ENCODE measurements around the gene ZNF175.

ZNF175 gene

GRCh38 chr19:51570962-51571575, at the start of gene ZNF175:
Gene ZNF175, plus strand, starts transcription at chr19:51571283. Its CDS starts 2,047 bp downstream, at chr19:51573330.
- TF ChIP-seq CTCF (conservative IDR thresholded peaks at IDR 0.05): no peak
- H3K27ac ChIP-seq: peak within 1 kb of the TSS; percentile 55; the same call in 1 of the 2 replicates

GRCh38 chr19:51521357-51521756, 49.7 kb upstream of the ZNF175 start:
- TF ChIP-seq CTCF (conservative IDR thresholded peaks at IDR 0.05): no peak
- no peak overlapping the region for H3K27ac ChIP-seq

GRCh38 chr19:51521781-51522180, 49.3 kb upstream of the ZNF175 start:
- no peak for TF ChIP-seq CTCF (conservative IDR thresholded peaks at IDR 0.05)
- no peak overlapping the region for H3K27ac ChIP-seq

- TF ChIP-seq CTCF (conservative IDR thresholded peaks at IDR 0.05): no peak
- H3K27ac ChIP-seq: no peak overlapping the region
These were observed 46.3 kb upstream of the ZNF175 start for GRCh38 chr19:51524666-51525264.

- no peak for TF ChIP-seq CTCF (conservative IDR thresholded peaks at IDR 0.05)
- H3K27ac ChIP-seq: no peak overlapping the region
These were observed 45.4 kb upstream of the ZNF175 start for GRCh38 chr19:51525651-51526050.

- TF ChIP-seq CTCF (conservative IDR thresholded peaks at IDR 0.05): no peak
- H3K27ac ChIP-seq: no peak overlapping the region
These were observed 41.8 kb upstream of the ZNF175 start for GRCh38 chr19:51529301-51529700.

GRCh38 chr19:51530616-51531015, 40.5 kb upstream of the ZNF175 start:
- H3K27ac ChIP-seq: no peak overlapping the region
- TF ChIP-seq CTCF (conservative IDR thresholded peaks at IDR 0.05): no peak
